ENCODE measurements around the gene KCNJ16. TPM values are rescaled to one million over a fixed set of nuclear protein-coding genes. Genes with fewer than 3 reads are reported as not detected.

Gene KCNJ16
- total and polyA plus RNA-seq, 2 donors (not counting 1 experiment from before 2014, with no cell fraction given): not detected

DNA sequence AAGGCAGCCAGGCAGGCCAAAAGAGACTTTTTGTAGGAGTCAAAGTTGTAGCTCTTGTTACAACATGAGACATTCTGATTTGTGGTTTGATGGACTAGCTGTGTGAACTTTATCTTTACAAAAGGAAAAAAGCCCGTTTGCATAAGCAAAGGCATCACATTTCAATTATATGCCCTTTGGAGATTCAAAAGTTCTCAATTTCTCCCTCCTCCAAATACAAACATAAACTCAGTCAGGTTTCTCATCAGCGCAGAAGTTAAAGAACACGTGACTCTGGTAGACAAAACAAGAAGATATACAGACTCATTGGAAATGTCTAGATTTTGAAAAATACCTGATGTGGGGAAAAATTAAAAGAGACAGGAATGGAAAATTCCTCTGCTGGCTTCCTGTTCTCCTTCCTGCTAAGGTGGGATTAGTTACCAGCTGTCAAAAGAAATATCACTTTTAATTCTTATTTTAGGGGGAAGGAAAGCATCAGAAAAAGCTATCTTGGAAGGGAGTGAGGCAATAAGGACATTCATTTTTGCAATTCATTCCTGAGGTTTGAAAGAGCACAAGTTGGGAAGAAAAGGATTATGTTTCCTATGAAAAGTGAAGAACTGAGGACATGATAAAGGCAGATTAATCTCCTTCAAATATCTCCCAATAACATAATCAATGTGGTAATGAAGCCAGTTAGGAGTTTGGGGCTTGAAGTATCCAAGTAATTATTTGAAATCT lies 4.6 kb upstream of the KCNJ16 start:
- Histone ChIP-seq H3K4me2 (ENCODE audit: extremely low read depth, insufficient read depth, low read length) (no peak overlapping the region), H3K27me3 (ENCODE audit: control insufficient read depth, insufficient read depth, low read length) (no peaks in the 10 kb centered on the region), H3K4me3 (replicated peaks in 1 of 4; ENCODE audit: control extremely low read depth in 1 of 4, insufficient read depth in 1 of 4, low read depth in 3 of 4, low read length in 4 of 4) (no peak overlapping the region), H3K4me1 (ENCODE audit: control insufficient read depth, extremely low read depth, insufficient read depth, low read length) (no peaks in the 10 kb centered on the region), H2AFZ (ENCODE audit: low read length) (no peak overlapping the region), H3K9me3 (ENCODE audit: control insufficient read depth, insufficient read depth, low read depth, low read length) (no peaks in the 10 kb centered on the region), H3K79me2 (ENCODE audit: control insufficient read depth, insufficient read depth, low read length) (no peaks in the 10 kb centered on the region), H3K27ac (ENCODE audit: insufficient read depth, low read length) (no peak overlapping the region), H3K36me3 (ENCODE audit: control insufficient read depth, insufficient read depth, low read length) (no peaks in the 10 kb centered on the region), H4K20me1 (ENCODE audit: control insufficient read depth, extremely low read depth, insufficient read depth, low read length) (no peaks in the 10 kb centered on the region), H3K9ac (ENCODE audit: insufficient read depth, low read length) (no peak overlapping the region)
- TF ChIP-seq, protein P1, sequence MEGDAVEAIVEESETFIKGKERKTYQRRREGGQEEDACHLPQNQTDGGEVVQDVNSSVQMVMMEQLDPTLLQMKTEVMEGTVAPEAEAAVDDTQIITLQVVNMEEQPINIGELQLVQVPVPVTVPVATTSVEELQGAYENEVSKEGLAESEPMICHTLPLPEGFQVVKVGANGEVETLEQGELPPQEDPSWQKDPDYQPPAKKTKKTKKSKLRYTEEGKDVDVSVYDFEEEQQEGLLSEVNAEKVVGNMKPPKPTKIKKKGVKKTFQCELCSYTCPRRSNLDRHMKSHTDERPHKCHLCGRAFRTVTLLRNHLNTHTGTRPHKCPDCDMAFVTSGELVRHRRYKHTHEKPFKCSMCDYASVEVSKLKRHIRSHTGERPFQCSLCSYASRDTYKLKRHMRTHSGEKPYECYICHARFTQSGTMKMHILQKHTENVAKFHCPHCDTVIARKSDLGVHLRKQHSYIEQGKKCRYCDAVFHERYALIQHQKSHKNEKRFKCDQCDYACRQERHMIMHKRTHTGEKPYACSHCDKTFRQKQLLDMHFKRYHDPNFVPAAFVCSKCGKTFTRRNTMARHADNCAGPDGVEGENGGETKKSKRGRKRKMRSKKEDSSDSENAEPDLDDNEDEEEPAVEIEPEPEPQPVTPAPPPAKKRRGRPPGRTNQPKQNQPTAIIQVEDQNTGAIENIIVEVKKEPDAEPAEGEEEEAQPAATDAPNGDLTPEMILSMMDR (conservative IDR thresholded peaks at IDR 0.05 in 1 of 2, IDR thresholded peaks at IDR 0.05 in 1 of 2; ENCODE audit: low read depth in 1 of 2, low read length in 2 of 2): no peak
- peak; percentile 23 to 74 for DNase-seq (ENCODE audit: low read depth in 2 of 2)

DNA sequence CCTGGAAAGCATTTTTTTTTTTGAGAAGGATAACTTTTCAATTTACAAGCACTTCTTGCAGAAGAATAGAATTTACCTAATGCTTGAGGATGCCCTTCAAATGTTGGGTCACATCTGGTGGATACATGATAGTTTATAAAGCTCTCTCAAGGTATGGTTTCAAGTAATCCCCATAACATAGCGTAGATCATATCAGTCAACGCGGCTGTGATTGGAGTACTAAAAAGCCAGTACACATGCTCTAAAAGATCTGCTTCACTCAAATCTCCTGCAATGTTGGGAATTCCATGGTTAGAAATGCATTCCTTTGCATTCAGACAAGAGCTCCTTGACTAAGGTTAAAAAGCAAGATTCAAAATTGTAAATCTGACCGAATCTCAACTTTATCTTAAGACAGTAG lies 3.9 kb upstream of the KCNJ16 start:
- H3K9ac ChIP-seq (ENCODE audit: insufficient read depth, low read length): no peak overlapping the region
- H3K4me3 ChIP-seq (replicated peaks in 1 of 4; ENCODE audit: control extremely low read depth in 1 of 4, insufficient read depth in 1 of 4, low read depth in 3 of 4, low read length in 4 of 4): no peak overlapping the region
- H3K27me3 ChIP-seq (ENCODE audit: control insufficient read depth, insufficient read depth, low read length): no peaks in the 10 kb centered on the region
- peak in 1 of 2 donors; percentile 31 for DNase-seq (ENCODE audit: low read depth in 2 of 2)
- no peaks in the 10 kb centered on the region for H3K4me1 ChIP-seq (ENCODE audit: control insufficient read depth, extremely low read depth, insufficient read depth, low read length)
- H2AFZ ChIP-seq (ENCODE audit: low read length): no peak overlapping the region
- TF ChIP-seq, protein P1 (conservative IDR thresholded peaks at IDR 0.05 in 1 of 2, IDR thresholded peaks at IDR 0.05 in 1 of 2; ENCODE audit: low read depth in 1 of 2, low read length in 2 of 2): no peak
- no peak for TF ChIP-seq EZH2 (IDR thresholded peaks at IDR 0.05; ENCODE audit: low read length, missing control alignments)
- no peaks in the 10 kb centered on the region for H3K9me3 ChIP-seq (ENCODE audit: control insufficient read depth, insufficient read depth, low read depth, low read length)
- no peak overlapping the region for H3K27ac ChIP-seq (ENCODE audit: insufficient read depth, low read length)
- H3K36me3 ChIP-seq (ENCODE audit: control insufficient read depth, insufficient read depth, low read length): no peaks in the 10 kb centered on the region
- H4K20me1 ChIP-seq (ENCODE audit: control insufficient read depth, extremely low read depth, insufficient read depth, low read length): no peaks in the 10 kb centered on the region
- H3K4me2 ChIP-seq (ENCODE audit: extremely low read depth, insufficient read depth, low read length): no peak overlapping the region
- no peaks in the 10 kb centered on the region for H3K79me2 ChIP-seq (ENCODE audit: control insufficient read depth, insufficient read depth, low read length)

DNA sequence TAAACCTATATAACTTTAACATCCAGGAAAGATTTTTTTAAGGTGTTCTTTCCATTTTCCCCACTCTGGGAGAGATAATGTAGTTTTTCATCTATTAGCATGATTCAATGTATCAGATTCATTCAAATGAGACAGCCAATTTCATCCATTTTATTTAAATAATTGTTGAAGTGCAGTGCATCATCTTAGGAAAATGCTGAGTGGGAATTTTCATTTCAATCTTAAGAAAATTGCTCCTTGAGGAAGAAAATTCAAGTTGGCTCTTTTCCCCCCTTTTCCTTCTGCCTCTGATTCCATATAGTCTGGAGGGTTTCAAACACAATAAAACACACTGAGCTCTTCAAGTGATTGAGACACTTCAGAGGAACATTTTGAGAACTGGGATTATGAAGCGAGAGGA lies 3.4 kb upstream of the KCNJ16 start:
- Histone ChIP-seq H3K27ac (ENCODE audit: insufficient read depth, low read length) (no peak overlapping the region), H3K9me3 (ENCODE audit: control insufficient read depth, insufficient read depth, low read depth, low read length) (no peaks in the 10 kb centered on the region), H4K20me1 (ENCODE audit: control insufficient read depth, extremely low read depth, insufficient read depth, low read length) (no peaks in the 10 kb centered on the region), H3K4me3 (replicated peaks in 1 of 4; ENCODE audit: control extremely low read depth in 1 of 4, insufficient read depth in 1 of 4, low read depth in 3 of 4, low read length in 4 of 4) (no peak overlapping the region), H3K4me1 (ENCODE audit: control insufficient read depth, extremely low read depth, insufficient read depth, low read length) (no peaks in the 10 kb centered on the region), H3K9ac (ENCODE audit: insufficient read depth, low read length) (no peak overlapping the region), H3K27me3 (ENCODE audit: control insufficient read depth, insufficient read depth, low read length) (no peaks in the 10 kb centered on the region), H3K79me2 (ENCODE audit: control insufficient read depth, insufficient read depth, low read length) (no peaks in the 10 kb centered on the region), H3K4me2 (ENCODE audit: extremely low read depth, insufficient read depth, low read length) (no peak overlapping the region), H3K36me3 (ENCODE audit: control insufficient read depth, insufficient read depth, low read length) (no peaks in the 10 kb centered on the region), H2AFZ (ENCODE audit: low read length) (no peak overlapping the region)
- no peak for TF ChIP-seq EZH2 (IDR thresholded peaks at IDR 0.05; ENCODE audit: low read length, missing control alignments)
- TF ChIP-seq, protein P1 (conservative IDR thresholded peaks at IDR 0.05 in 1 of 2, IDR thresholded peaks at IDR 0.05 in 1 of 2; ENCODE audit: low read depth in 1 of 2, low read length in 2 of 2): no peak
- DNase-seq (ENCODE audit: low read depth in 2 of 2): no peak
